Measurements from ENCODE around the gene ODF2.

- TF ChIP-seq JUN (IDR thresholded peaks at IDR 0.05; ENCODE audit: borderline replicate concordance, insufficient read depth, insufficient read length, low read depth) (no peak), POLR2A (IDR thresholded peaks at IDR 0.05; ENCODE audit: low read depth, low read length) (no peak), MAX (IDR thresholded peaks at IDR 0.05; ENCODE audit: insufficient read depth, insufficient read length) (no peak), POLR2AphosphoS5 (IDR thresholded peaks at IDR 0.05; ENCODE audit: insufficient read depth, low read depth, low read length) (no peak)
These were observed 39.3 kb upstream of the ODF2 start for GRCh38 chr9:128416432-128417019.
